SK-MEL-5 (cell line): ENCODE data around the gene CDH16. TPM values are rescaled to one million over a fixed set of nuclear protein-coding genes. Genes with fewer than 3 reads are reported as not detected.

Experiments used
- DNase-seq: peaks from one replicate; pipeline ENCODE4 v3.0.0-alpha.2; 2016; ENCODE audit warnings: low read depth, low spot score
- in situ Hi-C: cut with HindIII; loops from 2 replicates; pipeline ENCODE4 v1.10.0; 2016; ENCODE audit warnings: low sequenced_read_pairs, high pct_unique_total_duplicates, low pct_unique_long_range_greater_than_20kb
- total RNA-seq: library from RNA; depleted of rRNA; stranded (reverse); fragments of >200 nt; shearing (Covaris generic); gene quantifications from 2 replicates; pipeline ENCODE4 v1.2.3, GENCODE V29; 2014

CDH16 gene
- total RNA-seq, 1 experiment from 2014 or later = not detected

DNA sequence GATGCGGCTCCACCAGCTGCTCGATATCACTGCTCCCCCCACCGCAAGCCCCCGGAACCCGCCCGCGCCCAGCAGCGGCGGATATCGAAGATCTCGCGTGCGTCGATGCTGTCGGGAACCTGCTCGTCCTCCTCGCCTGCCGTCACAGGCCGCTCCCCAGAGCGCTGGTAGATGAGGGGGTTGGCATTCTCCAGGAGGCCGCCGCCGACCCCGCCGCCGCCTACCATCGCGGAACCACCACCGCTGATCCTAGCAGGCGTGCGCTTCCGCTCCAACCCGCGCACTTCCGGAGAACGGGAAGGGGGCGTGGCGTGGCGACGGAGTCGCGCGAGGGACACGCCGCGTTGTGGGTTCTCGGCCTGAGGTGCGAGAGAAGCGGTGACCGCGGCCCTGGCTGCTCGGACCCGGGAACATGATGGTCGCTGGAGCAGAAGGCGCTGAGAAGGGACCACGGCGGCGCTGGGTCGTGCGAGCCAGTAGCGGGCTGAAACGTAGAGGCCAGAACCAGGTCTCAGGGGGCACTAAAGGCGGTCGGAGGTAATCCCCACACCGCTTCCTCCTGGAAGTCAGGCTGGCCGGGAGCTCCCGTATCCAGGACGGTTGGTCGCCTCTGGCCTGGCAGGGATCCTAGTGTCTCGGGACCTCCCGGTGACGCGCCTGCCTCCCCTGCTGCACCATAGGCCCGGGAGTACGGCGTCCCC lies 15.6 kb upstream of the CDH16 start, which contains the start of gene CIAO2B:
Gene CIAO2B, minus strand, starts transcription at position 265 of the 701 bp plus-strand sequence. Its CDS starts 38 bp downstream, at position 227.
- in situ Hi-C loops = no loop called here
- peak; percentile 79 for DNase-seq

- in situ Hi-C loops = no loop called here
- DNase-seq = no peak
These were observed 15.1 kb upstream of the CDH16 start for GRCh38 chr16:66933776-66934137.

- DNase-seq = no peak
- in situ Hi-C loops = no loop called here
These were observed 13.4 kb upstream of the CDH16 start for GRCh38 chr16:66932076-66932475.

GRCh38 chr16:66931665-66932064 lies 13.0 kb upstream of the CDH16 start:
- in situ Hi-C loops = no loop called here
- DNase-seq = no peak

GRCh38 chr16:66930189-66930588 lies 11.5 kb upstream of the CDH16 start:
- no peak for DNase-seq
- in situ Hi-C loops = no loop called here

DNA sequence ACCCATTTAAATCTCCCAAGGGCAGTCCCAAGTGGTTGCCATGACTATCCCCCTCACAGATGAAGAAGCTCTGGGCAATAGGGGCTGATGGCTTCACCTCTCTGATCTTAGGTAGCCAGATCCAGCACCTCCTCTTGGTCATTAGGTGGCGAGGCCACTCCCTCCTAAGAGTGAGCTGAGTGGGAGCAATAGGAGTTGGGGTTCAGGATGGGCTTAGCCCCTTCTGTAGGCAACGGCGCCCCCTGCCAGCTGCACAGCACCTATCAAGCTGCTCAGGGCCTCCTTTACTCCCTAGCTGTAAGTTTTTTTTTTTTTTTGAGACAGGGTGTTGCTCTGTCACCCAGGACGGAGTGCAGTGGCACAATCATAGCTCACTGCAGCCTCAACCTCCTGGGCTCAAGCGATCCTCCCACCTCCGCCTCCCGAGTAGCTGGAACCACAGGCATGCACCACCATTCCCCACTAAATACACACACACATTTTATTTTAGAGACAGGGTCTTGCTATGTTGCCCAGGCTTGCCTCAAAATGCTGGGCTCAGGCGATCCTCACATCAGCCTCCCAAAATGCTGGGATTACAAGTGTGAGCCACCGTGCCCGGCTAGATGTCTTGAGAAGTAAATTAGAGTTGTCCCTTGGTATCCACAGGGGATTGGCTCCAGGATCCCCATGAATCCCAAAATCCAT lies 10.2 kb upstream of the CDH16 start:
- peak; percentile 32 for DNase-seq
- in situ Hi-C loops = no loop called here

GRCh38 chr16:66927918-66928649 lies 9.4 kb upstream of the CDH16 start:
- in situ Hi-C loops = no loop called here
- DNase-seq = no peak

- peak; percentile 35 for DNase-seq
These were observed 8.3 kb upstream of the CDH16 start for GRCh38 chr16:66926961-66927436.

DNA sequence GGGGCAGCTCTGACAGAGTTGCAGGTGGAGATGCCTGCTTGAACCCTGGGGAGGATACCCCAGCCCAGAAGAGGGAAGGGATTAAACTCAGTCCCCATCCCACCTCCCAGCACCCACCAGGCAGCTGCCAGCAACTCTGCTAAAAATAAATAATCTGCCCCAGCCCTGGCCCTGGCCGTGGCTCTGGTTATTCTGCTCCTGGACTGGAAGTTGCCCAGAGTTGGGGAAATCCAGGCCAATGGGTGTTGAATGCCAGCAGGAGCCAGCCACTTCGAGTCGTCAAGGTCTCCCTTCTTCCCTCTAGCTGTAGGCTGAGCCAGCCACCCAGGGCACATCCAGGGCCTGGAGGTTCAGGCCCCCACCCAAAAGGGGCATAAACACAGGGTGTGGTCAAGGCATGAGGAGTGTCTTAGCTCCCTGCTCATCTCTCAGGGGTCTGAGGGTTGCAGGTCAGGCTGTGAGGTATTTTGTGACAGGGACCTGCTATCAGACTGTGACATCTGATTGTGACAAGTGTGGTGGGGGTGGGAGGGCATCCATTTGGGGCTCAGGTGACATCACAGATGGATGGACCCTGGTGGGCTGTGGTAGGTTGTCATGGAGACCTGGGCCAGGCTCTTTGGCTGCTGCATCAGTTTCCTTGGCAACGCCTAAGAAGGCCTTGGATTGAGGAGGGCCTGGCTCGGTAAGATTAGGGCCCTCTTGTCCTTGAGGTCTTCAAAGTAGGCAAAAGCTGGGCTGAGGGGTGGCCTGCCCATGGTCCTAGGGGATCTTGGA lies 7.7 kb upstream of the CDH16 start:
- no peak for DNase-seq
- in situ Hi-C loops = no loop called here

More at GRCh38 chr16:66926961-66927436, 8.3 kb upstream of the CDH16 start:
- in situ Hi-C loops = no loop called here

- in situ Hi-C loops = no loop called here
- DNase-seq = no peak
These were observed 6.7 kb upstream of the CDH16 start, which contains the start of gene RRAD for GRCh38 chr16:66925322-66925840. TSS of gene RRAD (minus strand) at chr16:66925535. CDS start at chr16:66925179, 356 bp downstream.

- DNase-seq = no peak
- in situ Hi-C loops = no loop called here
These were observed 6.0 kb upstream of the CDH16 start for GRCh38 chr16:66924527-66925321.

DNA sequence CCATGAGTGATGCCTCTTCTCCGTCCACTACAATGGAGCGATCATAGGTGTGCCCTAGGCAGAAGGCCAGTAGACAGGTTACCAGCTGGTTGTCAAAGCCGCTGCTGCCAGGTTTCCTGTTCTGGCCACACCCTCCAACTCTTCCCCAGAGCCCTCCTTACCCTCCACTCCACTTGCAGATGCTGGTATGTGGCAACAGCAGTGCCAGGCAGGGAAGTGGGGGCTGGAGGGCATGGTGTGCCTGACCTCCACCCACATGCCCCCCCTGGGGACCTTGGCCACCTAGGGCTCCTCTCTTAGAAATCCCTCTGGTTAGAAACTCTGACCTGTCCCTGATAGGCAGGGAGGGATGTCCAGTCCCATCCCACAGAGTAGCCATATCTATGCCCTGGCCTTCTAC lies 5.2 kb upstream of the CDH16 start:
- no peak for DNase-seq
- in situ Hi-C loops = no loop called here

GRCh38 chr16:66923247-66923731 lies 4.6 kb upstream of the CDH16 start:
- DNase-seq = no peak
- in situ Hi-C loops = no loop called here

DNA sequence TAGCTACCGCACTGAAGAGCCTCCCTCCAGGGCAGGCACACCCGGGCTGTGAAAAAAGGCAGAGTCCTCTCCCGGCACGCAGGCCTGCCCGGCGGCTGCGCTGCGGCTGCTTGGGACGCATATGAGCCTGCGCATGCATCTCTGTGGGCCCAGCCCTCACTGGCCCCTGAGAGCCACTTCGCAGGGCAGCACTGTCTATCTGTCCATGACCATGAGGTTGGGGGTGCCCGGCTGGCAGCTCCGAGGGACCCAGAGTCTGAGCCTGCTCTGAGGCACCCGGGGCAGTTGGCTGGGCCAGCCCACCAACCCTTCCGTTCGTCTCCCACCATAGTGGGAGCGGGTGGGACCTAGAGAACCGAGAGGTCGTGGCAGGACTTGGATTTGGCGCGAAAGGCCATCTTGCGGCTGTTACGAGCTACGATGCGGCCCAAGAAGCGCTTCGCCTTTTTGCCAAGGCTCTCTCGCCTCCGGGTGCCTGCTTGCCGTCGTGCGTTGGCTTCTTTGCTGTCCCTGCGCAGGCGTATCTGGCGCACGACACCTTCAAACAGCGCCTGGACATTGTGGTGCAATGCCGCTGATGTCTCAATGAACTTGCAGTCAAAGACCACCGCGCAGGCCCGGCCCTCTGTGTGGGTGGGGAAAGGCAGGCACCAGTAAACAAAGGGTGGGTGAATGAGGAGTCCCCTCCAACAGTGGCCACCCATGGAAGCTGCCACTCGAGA lies 3.2 kb upstream of the CDH16 start:
- in situ Hi-C loops = no loop called here
- DNase-seq = no peak

DNA sequence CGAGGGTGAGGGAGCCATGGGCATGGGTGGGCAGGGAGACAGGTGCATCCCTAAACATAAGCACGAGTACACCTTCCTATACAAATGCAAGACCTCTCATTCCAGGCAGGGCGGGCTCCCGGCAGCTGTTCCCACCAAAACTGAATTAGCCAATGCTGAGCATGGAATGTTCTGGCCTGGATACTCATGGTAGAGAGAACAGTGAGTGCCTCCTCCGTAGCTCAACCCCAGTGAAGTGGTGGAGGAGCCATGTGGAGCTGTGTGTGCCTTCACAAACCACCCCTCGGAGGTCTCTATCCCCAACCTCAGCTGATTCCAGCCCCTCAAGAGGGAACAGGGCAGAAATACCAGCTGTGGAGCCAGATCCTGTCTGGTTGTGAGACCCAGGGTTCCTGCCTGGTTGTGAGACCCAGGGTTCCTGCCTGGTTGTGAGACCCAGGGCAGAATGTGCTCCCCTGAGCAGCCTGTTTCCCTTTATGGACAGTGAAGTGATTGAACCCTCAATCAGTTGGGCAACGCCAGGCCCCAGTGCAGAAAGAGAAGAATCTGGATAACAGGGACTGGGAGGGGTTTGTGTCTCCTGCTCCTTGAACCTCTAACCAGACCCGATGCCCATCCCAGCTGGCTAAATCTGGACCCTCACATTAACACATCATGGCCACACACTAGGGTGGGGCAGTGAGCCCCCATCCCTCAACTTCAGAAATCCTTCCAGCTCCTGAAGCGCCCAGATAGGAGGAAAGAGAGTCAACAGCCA lies 2.4 kb upstream of the CDH16 start:
- DNase-seq = no peak
- in situ Hi-C loops = no loop called here

DNA sequence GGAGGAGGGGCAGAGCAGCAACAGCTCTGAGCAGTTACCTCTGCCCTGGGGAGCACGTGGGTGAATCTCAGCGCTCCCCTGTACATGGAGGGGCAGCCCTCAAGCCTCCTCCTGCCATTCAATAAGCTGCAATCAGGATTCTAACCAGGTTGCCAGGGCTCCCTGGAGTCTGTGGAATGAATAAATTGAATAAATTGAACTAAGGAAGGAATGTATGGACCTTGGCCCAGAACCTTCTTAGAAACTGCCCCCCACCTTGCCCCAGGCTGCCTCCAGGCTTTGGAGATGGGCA lies 1.6 kb upstream of the CDH16 start:
- in situ Hi-C loops = no loop called here

More for the DNA sequence above, 1.6 kb upstream of the CDH16 start:
- DNase-seq = no peak
